ENCODE results near the gene ISG20.
"Not testable (repeated sequence)": the region's sequence is repeated elsewhere in the genome, so short reads cannot be mapped to it uniquely, and the experiment has no call there.

ISG20 gene

DNA sequence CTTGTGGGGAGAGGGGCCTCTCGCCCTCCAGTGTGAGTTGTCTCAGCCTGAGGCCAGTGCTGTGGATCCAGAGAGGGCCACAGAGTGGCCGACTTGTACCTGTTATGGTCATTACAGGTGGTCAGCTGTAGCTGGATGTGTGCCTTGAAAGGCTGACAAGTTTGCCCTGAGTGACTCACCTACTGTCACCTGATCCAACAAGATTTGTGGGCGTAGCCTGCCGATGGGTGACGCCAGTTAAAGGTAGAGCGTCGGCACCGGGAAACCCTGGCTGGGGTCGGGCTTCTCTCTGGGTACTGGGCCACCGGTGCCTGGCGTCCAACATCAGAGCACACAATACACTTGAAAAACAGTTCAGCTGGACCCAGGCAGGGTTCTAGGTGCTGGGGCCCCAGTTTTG is 2.8 kb upstream of the ISG20 start:
- DNase-seq (ENCODE audit: low spot score), result no peak

DNA sequence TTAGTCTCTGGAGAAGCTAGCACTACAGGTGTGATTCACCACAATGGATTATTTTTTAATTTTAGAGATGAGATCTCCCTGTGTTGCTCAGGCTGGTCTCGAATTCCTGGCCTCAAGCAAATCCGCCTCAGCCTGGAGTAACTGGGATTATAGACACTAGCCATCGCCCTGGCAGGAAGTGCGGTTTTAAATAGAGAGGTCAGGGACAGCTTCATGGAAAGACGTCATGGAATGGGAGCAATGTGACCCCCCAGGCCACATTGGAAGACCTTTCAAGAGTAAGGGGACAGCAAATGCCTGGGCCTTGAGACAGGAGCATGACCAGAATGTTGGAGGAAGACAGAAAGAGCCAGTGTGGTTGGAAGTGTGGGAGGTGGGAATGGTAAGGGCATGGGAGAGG is 2.2 kb upstream of the ISG20 start:
- DNase-seq (ENCODE audit: low spot score), result no peak

DNA sequence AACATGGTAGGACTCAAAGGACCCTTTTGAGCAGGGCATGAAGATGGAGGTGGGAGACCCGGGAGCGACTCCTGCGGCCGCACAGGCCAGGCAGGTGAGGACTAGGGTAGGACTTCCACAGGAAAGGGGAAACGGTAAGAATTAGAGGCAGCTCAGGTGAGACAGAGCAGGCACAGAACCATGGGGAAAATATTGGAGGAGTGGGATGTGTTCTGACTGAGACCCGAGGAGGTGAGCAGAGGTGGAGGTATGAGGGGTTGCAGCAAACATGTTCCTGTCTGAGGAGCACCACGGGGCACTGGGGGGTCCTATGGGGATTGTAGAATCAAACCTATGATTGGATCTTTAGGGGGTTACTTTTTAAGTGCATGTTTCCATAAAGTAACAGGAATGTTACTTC is 1.4 kb upstream of the ISG20 start:
- DNase-seq (ENCODE audit: low spot score), result no peak

DNA sequence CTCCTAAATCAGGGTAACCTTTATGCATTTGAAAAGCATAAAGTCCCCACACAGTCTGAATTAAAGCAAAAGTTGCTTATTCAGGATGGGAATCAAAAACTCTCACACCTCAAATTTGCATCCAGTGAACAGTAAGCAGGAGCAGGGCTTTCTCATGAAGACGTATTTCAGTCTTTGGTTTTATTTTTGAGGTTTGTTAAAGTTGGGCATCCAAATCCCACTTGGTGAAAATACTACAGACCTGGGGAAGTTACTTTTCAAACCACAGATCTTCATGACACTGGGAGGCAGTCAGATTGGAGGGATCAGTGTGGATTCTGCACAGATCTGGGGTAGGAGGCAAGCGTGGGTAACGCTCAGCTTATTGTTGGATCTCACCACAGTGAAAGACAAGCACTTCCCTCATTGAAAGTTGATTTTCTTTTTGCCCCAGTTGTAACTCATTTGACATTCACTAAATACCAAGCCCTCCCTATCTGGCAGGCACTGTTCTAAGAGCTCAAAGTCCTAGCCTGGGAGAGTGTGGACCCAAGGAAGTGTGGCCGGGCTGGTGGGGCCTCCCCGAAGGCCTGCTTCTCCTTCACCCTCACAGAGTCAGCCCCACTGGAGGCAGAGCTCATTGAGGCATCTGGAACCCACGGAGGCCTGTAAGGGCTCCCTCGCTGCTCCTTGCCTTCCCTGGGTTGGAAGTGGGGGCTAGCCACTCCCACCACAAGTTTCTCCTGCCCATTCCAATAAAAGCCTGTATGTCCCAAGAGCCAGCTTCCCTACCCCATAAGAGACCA is 783 bp upstream of the ISG20 start:
- no peak for DNase-seq (ENCODE audit: low spot score)

DNA sequence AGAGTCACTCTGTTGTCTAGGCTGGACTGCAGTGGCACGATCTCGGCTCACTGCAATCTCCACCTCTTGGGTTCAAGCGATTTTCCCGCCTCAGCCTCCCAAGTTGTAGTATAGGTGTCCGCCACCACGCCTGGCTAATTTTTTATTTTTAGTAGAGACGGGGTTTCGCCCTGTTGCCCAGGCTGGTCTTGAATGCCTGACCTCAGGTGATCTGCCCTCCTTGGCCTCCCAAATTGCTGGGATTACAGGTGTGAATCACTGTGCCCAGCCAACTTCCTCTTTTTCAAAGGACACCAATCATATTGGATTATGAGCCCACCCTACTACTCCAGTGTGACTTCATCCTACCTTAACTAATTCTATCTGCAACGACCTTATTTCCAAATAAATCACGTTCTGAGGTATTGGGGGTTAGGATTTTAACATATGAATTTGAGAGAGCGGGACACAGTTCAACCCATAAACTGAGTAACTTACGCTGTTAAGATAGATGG is 3.2 kb downstream of the ISG20 start:
- DNase-seq (ENCODE audit: low spot score), result no peak

DNA sequence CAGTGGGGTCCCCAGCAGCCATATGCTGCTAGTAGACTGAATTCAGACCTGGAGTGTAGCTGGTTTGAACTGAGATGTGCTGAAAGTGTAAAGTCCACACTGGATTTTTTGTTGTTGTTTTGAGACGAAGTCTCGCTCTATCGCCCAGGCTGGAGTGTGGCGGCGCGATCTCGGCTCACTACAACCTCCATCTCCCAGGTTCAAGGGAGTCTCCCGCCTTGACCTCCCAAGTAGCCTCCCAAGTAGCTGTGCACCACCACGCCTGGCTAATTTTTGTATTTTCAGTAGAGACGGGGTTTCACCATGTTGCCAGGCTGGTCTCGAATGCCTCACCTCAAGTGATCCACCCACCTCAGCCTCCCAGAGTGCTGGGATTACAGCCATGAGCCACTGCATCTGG is 3.7 kb downstream of the ISG20 start:
- DNase-seq (ENCODE audit: low spot score), result not testable (repeated sequence)

DNA sequence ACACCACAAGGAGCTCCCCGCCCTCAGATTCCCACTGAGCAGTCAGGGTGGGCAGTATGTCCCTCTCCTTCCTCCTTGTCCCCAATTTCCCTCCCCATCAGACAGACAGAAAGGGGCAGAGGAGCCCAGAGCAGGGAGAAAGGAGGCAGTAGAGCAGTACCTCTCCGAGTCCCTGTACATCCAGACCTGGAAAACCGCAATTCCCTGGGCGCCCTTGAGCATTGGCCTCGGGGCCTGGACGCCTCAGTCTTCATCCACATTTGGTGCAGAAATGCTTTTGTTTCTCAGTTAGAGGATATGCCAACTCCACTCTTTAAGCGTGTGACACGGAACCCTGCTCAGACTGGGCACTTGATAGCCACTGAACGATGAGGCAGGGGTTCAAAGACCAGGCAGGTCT is 5.9 kb downstream of the ISG20 start:
- no peak for DNase-seq (ENCODE audit: low spot score)

DNA sequence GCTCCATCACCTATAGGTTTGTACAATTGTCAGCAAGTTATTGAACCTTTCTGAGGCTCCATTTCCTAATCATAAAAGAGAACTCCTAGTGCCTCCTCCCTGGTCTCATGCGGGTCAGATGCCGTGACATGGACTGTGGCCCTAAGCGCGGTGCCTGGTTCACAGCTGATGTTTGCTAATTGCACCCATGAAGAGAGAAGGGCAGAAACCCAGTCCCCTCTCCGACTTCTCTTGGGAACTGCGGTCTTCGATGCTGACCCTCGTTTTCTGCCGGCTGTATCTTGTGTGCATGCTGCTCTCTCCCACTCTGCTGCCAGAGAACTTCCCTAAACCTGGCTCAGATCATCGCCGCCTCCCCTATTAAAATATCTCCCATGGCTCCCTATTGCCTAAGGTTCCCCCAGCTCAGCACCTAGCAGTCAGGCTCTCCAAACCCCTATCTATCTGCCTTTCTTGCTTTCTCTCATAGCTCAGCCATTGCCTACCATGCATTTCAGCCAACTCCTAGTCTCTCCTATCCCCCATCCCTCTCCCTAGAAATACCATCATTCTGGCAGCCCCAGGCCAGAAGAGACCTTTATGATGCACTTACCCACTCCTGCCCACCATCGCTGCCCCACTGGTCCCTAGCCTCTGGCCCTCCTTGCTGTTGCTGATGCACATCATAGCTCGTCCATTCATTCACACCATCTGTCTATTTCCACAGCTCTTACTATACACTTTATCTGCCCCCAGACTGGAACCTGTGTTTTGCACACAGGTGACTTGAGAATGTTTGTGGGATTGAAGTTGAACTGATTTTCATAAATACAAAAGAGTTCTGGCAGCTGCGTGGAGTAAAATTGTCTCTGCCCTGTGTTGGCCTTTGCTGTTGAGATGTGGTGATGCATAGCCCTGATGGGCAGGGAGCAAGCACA is 6.6 kb downstream of the ISG20 start:
- no peak for DNase-seq (ENCODE audit: low spot score)

DNA sequence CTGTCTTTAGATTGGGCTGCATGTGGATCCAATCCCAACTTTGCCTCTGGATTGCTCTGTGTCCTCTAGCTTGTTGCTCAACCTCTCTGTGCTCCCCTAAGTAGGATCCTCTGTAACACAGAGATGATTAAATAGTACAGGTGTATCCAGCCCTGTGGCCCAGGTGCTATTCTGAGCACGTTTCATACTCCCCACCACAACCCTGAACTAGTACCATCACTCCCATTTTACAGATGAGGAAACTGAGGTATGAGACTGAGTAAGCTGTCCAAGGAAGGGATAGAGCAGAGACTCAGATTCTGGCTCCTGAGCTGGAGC is 7.2 kb downstream of the ISG20 start:
- no peak for DNase-seq (ENCODE audit: low spot score)

DNA sequence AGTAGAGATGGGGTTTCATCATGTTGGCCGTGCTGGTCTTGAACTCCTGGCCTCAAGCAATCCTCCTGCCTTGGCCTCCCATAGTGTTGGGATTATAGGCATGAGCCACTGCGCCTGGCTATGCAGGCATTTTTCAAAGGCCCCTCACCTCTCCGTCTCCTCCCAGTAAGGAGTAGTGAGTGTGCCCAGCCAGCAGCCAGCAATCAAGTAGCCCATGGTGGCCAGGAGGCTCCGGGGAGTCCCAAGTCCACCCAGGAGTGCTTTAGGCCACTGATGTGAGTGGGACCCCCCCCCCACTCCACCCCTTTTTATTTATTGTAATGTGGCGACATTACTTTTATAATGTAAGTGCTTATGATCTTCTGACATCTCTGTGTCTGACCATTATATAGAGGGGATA is 8.1 kb downstream of the ISG20 start:
- DNase-seq (ENCODE audit: low spot score), result no peak

DNA sequence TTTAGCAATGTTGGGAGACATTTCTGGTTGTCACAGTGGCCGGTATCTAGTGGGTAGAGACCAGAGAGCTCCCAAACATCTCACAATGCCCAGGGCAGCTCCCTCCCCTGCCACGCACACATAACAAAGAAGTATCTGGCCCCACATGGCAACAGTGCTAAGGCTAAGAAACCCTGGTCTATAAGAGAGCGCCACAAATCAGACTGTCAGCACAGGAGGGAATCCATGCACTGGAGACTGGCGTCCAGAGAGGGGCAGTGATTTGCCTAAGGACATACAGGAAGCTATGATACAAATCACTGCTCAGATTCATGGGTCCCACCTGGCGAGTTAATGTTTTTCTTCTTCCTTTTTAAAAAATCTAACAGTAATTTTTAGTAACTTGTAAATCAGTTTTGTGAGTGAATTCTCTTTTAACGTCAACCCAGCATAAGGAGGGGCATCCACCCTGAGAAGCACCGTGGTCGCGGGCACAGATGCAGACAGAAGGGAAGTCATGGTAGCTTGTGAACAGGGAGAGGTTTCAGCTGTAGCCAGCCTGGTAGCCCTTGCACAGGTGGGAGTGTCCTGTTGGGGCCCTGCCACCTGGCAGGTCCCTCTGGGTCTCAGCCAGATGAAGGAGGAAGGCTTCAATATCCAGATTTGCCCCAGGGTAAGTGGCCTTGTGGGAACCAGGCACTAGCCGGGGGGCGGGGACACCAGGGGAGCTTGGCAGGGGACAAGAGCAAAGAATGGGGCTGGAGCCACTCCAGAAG is 8.7 kb downstream of the ISG20 start:
- no peak for DNase-seq (ENCODE audit: low spot score)

DNA sequence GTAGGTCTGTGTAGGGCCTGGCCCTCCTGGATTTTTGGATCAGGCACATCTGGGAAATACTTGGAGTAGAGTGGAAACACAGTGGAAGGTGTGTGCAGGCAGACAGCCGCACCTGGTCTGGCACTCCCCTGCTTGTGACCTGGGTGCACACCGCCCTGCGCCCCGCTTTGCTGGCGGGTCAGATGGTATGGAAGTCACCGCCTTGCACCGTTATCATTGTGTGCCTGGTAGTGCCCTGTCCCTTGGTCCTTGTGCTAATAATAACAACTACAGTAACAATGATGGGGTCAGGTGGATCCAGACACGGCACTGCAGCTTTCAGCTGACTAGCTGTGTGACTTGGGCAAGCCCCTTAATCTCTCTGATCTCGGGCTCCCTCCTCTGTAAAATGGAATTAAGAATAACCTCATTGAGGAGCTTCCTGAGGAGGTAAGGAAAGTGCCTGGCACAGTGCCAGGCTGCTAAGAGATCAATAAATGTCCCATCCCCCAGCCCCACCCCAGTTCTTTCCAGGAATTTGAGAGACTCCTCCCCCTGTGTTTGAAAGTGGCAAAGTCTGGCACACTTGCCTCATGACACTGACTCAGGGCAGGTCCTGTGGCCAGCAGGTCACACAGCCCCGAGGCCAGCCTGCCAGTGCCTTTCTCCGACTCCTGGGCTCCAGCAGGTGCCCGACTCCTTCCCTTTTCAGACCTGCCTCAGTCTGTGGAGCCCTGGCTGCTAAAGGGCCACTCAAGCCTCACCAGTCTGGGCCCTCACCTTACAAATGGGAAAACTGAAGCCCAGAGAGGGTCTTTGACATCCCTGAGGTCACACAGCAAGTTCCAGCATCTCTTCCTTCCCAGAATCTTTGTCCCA is 9.8 kb downstream of the ISG20 start:
- peak; percentile 63 for DNase-seq (ENCODE audit: low spot score)

DNA sequence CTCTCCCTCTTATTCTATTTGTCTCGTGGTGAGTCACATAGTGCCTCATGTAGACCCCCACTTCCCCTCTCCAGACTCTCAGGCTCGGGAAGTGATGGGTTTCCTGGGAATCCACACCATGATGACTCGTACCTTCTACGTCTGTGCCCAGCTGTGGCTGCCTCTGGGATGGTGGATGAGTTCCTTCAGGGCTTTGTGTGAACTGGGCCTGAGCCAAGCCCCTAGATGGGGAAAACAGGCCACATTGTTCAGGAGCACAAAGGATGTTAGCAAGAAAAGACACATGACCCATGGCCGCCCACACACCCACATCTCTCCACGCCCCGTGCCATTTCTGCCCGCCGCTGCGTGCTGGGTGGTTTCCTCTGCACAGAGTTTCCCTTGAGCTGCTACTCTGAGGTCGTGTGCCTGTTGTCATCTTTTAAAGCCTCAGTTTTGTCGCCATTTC is 10.5 kb downstream of the ISG20 start:
- DNase-seq (ENCODE audit: low spot score), result peak; percentile 93

DNA sequence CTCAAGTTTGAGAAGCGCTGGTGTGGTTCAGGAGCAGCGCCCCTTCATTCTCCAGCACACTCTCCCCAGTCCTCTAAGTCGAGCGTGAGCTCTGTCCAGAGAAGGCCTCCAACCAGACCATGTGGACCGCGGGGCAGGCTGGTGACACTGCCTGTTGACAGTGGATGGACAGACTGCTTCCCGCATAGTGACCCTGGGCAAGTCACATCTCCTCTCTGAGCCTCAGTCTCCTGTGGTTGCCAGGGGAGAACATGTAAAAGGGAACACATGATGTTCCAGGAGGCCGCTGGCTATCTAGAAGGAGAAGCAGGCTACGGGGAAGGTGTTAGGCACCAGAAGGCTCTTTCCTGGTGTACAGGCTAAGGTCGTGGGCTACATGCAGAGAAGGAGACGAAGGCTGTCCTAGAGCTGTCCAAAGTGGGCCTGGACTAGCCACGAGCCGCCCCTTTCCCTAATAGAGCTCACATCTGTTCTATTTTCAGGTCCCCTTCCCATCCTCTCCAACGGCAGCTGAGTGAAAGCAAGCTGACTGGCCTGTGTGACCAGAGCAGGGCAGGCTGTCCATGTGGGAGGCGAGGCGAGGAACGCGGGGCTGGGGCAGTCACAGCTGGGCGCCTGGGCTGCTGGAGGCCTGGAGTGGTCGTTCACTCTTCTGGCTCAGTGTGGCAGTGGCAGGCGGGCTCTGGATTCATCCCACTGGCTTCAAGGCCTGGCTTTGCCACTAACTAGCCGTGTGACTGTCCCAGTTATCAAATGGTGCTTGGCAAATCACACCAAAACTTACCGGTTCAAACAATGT is 11.1 kb downstream of the ISG20 start:
- DNase-seq (ENCODE audit: low spot score), result no peak

DNA sequence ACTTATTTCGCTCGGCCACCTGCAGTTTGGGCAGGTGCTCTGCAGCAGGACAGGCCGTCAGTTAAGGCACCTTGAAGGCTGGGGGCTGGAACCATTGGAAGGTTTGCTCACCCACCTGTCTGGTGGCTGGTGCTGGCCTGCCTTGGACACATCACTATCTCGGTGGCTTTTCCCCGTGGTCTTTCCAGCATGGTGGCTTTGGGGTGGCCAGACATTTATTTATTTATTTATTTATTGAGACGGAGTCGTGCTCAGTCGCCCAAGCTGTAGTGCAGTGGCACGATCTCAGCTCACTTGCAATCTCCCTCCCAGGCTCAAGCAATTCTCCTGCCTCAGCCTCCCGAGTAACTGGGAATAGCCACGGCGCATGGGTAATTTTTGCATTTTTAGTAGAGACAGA is 11.7 kb downstream of the ISG20 start:
- no peak for DNase-seq (ENCODE audit: low spot score)

DNA sequence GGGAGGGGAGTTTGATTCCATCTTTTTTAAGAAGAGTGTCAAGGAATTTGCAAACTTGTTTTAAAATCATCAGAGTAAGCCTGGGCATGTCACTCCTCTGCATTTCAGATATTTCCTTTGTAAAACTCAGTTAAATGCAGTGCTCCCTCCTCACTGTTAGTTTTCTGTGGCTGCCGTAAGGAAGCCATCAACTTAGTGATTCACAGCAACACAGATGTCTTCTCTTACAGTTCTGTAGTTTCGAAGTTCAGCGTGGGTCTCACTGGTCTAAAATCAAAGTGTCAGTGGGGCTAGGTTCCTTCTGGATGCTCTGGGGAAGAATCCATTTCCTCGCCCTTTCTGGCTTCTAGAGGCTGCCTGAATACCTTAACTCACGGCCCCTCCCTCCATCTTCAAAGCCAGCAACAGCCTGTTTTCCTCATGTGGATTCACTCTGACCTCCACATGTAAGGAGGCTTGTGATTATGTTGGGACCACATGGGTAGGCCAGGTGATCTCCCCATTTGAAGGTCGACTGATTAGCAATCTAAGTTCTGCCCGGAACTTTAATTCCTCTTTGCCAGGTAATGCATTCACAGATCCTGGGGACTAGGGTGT is 12.4 kb downstream of the ISG20 start:
- DNase-seq (ENCODE audit: low spot score), result no peak

DNA sequence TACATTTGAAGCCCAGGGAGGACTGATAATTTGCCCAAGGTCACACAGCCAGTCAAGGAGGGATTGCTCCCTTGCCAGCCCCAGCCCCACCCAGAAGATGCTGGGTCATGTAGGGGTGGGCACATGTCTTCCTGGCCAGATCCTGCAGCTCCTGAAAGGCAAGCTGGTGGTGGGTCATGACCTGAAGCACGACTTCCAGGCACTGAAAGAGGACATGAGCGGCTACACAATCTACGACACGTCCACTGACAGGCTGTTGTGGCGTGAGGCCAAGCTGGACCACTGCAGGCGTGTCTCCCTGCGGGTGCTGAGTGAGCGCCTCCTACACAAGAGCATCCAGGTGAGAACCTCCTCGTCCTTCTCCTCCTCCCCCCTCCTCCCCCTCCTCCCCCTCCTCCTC is 13.2 kb downstream of the ISG20 start:
- DNase-seq (ENCODE audit: low spot score), result no peak

DNA sequence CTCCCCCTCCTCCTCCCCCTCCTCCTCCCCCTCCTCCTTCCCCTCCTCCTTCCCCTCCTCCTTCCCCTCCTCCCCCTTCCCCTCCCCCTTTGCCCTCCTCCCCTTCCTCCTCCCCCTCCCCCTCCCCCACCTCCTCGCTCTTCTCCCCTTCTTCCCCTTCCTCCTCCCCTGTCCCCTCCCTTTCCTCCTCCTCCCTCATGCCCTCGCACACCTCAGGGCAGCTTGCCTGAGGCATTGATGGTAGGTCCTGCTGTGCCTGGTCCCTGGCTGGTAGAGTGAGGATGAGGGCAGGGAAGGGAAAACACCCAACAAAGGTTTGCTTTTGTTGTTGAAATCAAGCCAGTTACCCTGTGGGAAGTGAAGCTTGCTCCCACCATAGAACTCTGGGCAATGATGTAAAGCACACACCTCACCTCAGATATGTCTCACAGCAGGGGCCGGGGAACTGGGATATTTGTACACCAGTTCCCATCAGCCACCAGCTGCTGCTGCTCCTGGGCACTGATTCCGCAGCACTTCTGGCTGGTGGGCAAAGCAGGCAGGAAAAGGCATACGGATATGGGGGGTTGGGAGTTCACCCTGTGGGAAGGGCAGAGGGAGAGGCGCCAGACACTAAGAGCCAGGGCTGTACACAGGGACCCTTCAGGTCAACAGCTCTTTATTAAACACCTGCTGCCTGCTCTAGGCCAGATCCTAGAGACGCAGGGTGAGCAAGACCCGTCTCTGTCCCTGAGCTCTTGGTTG is 13.8 kb downstream of the ISG20 start:
- no peak for DNase-seq (ENCODE audit: low spot score)

DNA sequence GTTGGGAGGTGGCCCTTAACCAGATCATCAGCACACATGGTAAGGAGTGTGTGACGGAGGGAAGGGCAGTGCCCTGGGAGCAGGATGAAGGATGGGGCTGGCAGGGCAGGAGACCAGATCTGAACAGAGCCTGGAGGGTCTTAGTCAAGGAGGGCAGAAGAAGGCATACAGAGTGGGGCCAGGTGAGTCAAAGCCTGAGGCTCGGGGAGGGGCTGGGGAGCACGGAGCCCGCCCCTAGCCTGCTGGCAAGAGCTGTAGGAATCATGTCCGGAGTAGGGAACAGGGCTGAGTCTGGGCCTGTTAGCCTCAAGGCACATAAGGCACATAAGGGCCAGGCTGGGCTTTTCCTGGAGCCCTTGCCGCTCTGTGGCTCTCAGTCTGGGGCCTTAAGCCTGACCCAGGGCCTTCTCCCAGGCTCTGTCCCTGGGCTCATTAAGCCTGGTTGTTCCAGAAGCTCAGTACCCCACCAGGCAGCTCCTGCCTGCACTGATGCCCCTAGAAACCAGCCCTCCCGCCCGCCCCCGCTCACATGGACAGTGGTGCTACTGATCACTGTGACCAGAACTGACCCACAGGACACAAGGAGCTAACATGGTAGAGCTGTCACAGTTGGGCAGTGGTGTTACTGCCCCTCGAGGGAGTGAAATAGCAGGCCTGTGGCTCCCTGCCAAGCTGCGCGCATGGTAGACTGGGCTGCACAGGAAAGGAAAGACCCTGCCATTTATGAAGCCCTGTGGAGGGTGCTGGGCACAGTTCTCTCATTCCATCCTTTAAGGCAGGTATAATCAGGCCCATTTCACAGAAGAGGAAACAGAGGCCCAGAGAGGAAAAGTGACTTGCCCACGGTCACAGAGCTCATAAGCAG is 14.6 kb downstream of the ISG20 start:
- no peak for DNase-seq (ENCODE audit: low spot score)

Measured in globus pallidus (tissue), 1 donor.